ENCODE measurements around the gene MTOR. TPM values are rescaled to one million over a fixed set of nuclear protein-coding genes. Genes with fewer than 3 reads are reported as not detected.
"Not testable (repeated sequence)": the region's sequence is repeated elsewhere in the genome, so short reads cannot be mapped to it uniquely, and the experiment has no call there.

MTOR gene
- polyA plus RNA-seq, 1 of the 3 experiments (the other 2 are of a cell fraction): 20.9 TPM

GRCh38 chr1:11080931-11081330, 181.4 kb downstream of the MTOR start:
- POLR2A ChIA-PET: no interaction called here
- CTCF ChIA-PET: interaction anchor here (2.9 kb wide), 1 partner anchor 43 kb away, joined by 19 read pairs; no protein-coding TSS in a partner anchor
- WGBS (ENCODE audit: low lambda C conversion rate): 77% methylated on average over 9 of the region's 12 CpGs
- Histone ChIP-seq H2AFZ (ENCODE audit: low read depth) (no peak overlapping the region), H4K20me1 (ENCODE audit: insufficient read depth) (no peaks in the 10 kb centered on the region), H3K27ac (ENCODE audit: low read depth in 2 of 2, low read length in 1 of 2) (no peak overlapping the region), H3K4me3 (ENCODE audit: low read depth in 2 of 2, low read length in 1 of 2) (no peak overlapping the region), H3K4me2 (no peak overlapping the region), H3F3A (replicated peaks; ENCODE audit: insufficient read depth) (peaks cover 11% of the 10 kb centered on the region), H3K27me3 (ENCODE audit: insufficient read depth) (no peaks in the 10 kb centered on the region), H3K4me1 (ENCODE audit: control insufficient read depth in 1 of 2, insufficient read depth in 2 of 2, low read depth in 1 of 2, low read length in 1 of 2) (no peaks in the 10 kb centered on the region), H3K79me2 (ENCODE audit: insufficient read depth) (no peaks in the 10 kb centered on the region), H3K9me2 (no peaks in the 10 kb centered on the region), H3K9me3 (no peaks in the 10 kb centered on the region), H3K36me3 (replicated peaks in 1 of 2; ENCODE audit: control insufficient read depth in 1 of 2, insufficient read depth in 2 of 2, low read length in 1 of 2) (peaks cover 31 to 41% of the 10 kb centered on the region in 2 experiments), H3K9ac (no peak overlapping the region)
- no peak for TF ChIP-seq JUND (IDR thresholded peaks at IDR 0.05)
- DNase-seq: no peak

- H3K79me2 ChIP-seq (ENCODE audit: insufficient read depth): no peaks in the 10 kb centered on the region
- no peak for DNase-seq
- no peaks in the 10 kb centered on the region for H4K20me1 ChIP-seq (ENCODE audit: insufficient read depth)
- TF ChIP-seq FOXM1 (IDR thresholded peaks at IDR 0.05; ENCODE audit: low read depth) (no peak), MEF2A (IDR thresholded peaks at IDR 0.05; ENCODE audit: borderline replicate concordance, low read depth) (no peak), SMC3 (IDR thresholded peaks at IDR 0.05; ENCODE audit: low read depth, low read length) (no peak), EZH2phosphoT487 (IDR thresholded peaks at IDR 0.05; ENCODE audit: borderline replicate concordance, low read depth) (no peak), NFIC (IDR thresholded peaks at IDR 0.05; ENCODE audit: borderline replicate concordance) (no peak)
- TF ChIP-seq, protein P1, sequence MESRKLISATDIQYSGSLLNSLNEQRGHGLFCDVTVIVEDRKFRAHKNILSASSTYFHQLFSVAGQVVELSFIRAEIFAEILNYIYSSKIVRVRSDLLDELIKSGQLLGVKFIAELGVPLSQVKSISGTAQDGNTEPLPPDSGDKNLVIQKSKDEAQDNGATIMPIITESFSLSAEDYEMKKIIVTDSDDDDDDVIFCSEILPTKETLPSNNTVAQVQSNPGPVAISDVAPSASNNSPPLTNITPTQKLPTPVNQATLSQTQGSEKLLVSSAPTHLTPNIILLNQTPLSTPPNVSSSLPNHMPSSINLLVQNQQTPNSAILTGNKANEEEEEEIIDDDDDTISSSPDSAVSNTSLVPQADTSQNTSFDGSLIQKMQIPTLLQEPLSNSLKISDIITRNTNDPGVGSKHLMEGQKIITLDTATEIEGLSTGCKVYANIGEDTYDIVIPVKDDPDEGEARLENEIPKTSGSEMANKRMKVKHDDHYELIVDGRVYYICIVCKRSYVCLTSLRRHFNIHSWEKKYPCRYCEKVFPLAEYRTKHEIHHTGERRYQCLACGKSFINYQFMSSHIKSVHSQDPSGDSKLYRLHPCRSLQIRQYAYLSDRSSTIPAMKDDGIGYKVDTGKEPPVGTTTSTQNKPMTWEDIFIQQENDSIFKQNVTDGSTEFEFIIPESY (IDR thresholded peaks at IDR 0.05; ENCODE audit: borderline replicate concordance, low read depth): no peak
- H3F3A ChIP-seq (replicated peaks; ENCODE audit: insufficient read depth): peaks cover 11% of the 10 kb centered on the region
- POLR2A ChIA-PET: no interaction called here
- H2AFZ ChIP-seq (ENCODE audit: low read depth): no peak overlapping the region
- no peak overlapping the region for H3K4me3 ChIP-seq (ENCODE audit: low read depth in 2 of 2, low read length in 1 of 2)
- H3K36me3 ChIP-seq (replicated peaks in 1 of 2; ENCODE audit: control insufficient read depth in 1 of 2, insufficient read depth in 2 of 2, low read length in 1 of 2): peaks cover 49 to 50% of the 10 kb centered on the region in 2 experiments
- no peaks in the 10 kb centered on the region for H3K9me2 ChIP-seq
- no peak overlapping the region for H3K9ac ChIP-seq
- no peaks in the 10 kb centered on the region for H3K4me1 ChIP-seq (ENCODE audit: control insufficient read depth in 1 of 2, insufficient read depth in 2 of 2, low read depth in 1 of 2, low read length in 1 of 2)
- CTCF ChIA-PET: interaction anchor here (1.2 kb wide), 1 partner anchor 41 kb away, joined by 9 read pairs; no protein-coding TSS in a partner anchor
- WGBS (ENCODE audit: low lambda C conversion rate): 97% methylated on average over 2 of the region's 2 CpGs
- H3K27me3 ChIP-seq (ENCODE audit: insufficient read depth): no peaks in the 10 kb centered on the region
- no peak overlapping the region for H3K27ac ChIP-seq (ENCODE audit: low read depth in 2 of 2, low read length in 1 of 2)
- no peaks in the 10 kb centered on the region for H3K9me3 ChIP-seq
- H3K4me2 ChIP-seq: no peak overlapping the region
Measured at GRCh38 chr1:11078631-11079030, 183.7 kb downstream of the MTOR start.

DNA sequence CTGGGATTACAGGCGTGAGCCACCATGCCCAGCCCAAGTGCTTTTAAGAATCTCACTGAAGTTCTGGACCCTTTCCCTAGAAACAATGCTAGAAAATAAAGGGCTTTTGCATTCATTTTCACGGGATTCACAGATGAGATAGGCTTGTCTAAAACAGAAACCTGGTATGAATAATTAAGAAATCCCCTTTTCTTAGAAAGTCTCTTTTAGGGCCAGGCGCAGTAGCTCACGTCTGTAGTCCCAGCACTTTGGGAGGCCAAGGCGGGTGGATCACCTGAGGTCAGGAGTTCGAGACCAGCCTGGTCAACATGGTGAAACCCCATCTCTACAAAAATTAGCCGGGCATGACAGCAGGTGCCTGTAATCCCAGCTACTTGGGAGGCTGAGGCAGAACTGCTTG, 189.0 kb downstream of the MTOR start:
- WGBS (ENCODE audit: low lambda C conversion rate): 92% methylated on average over 7 of the region's 7 CpGs

More for the DNA sequence above, 189.0 kb downstream of the MTOR start:
- H3K27me3 ChIP-seq (ENCODE audit: insufficient read depth); H2AFZ ChIP-seq (ENCODE audit: low read depth); H3F3A ChIP-seq (replicated peaks; ENCODE audit: insufficient read depth); DNase-seq; H3K9me3 ChIP-seq; H3K9me2 ChIP-seq; H4K20me1 ChIP-seq (ENCODE audit: insufficient read depth); POLR2A ChIA-PET; H3K4me3 ChIP-seq (ENCODE audit: low read depth in 2 of 2, low read length in 1 of 2); H3K4me1 ChIP-seq (ENCODE audit: control insufficient read depth in 1 of 2, insufficient read depth in 2 of 2, low read depth in 1 of 2, low read length in 1 of 2); H3K4me2 ChIP-seq; H3K27ac ChIP-seq (ENCODE audit: low read depth in 2 of 2, low read length in 1 of 2); H3K79me2 ChIP-seq (ENCODE audit: insufficient read depth); H3K9ac ChIP-seq: not testable (repeated sequence)
- CTCF ChIA-PET: interaction anchor here (0.7 to 2.0 kb wide), 5 partner anchors 9 to 164 kb away, joined by 3 to 10 read pairs (median 3); no protein-coding TSS in a partner anchor
- H3K36me3 ChIP-seq (replicated peaks in 1 of 2; ENCODE audit: control insufficient read depth in 1 of 2, insufficient read depth in 2 of 2, low read length in 1 of 2): peaks cover 50 to 52% of the 10 kb centered on the region in 2 experiments
